NT2/D1 (cell line): Measurements from ENCODE around the gene NDRG4.
"Not testable (repeated sequence)": the region's sequence is repeated elsewhere in the genome, so short reads cannot be mapped to it uniquely, and the experiment has no call there.

ENCODE experiments used
- YY1 ChIP-seq: IDR thresholded peaks from 2 replicates; pipeline ENCODE4 v1.6.1; 2011; ENCODE audit not compliant: insufficient read length, insufficient read depth
- ZNF274 ChIP-seq: IDR thresholded peaks from 2 replicates; pipeline ENCODE4 v1.6.1; 2011; ENCODE audit warnings: mild to moderate bottlenecking, low read depth, low read length

DNA sequence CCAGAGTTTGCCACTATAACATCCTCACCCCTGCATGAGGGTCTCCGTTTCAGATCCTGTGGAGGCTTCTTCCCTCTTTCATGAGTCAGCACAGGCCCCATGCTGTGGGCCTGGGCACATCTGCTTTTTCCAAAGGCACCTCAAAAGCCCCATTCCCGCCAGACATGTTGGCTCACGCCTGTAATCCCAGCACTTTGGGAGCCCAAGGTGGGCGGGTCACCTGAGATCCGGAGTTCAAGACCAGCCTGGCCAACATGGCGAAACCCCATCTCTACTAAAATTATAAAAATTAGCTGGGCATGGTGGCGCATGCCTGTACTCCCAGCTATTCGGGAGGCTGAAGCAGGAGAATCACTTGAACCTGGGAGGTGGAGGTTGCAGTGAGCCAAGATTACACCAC is 9.4 kb upstream of the NDRG4 start:
- TF ChIP-seq YY1, ZNF274: not testable (repeated sequence)
